Testis (tissue), 3 donors: Measurements from ENCODE around the gene PARP6. TPM values are rescaled to one million over a fixed set of nuclear protein-coding genes. Genes with fewer than 3 reads are reported as not detected.

Source experiments
- DNase-seq: peaks from one replicate; pipeline ENCODE4 v3.0.0-alpha.2; 2019
- H3K27ac ChIP-seq, 2 donors: fragments of 200-600 bp; sonication (generic); one replicate each; pipeline ENCODE4 v1.5.1; 2019
- H3K27me3 ChIP-seq: fragments of 200-600 bp; sonication (generic); one replicate; pipeline ENCODE4 v1.5.1; 2019
- H3K36me3 ChIP-seq: fragments of 200-600 bp; sonication (generic); one replicate; pipeline ENCODE4 v1.5.1; 2017; ENCODE audit warnings: low read depth; ENCODE audit errors: missing control alignments
- H3K4me1 ChIP-seq: fragments of 200-600 bp; sonication (generic); one replicate; pipeline ENCODE4 v1.5.1; 2019
- H3K4me3 ChIP-seq, 2 donors: fragments of 200-600 bp; sonication (generic); one replicate each; pipeline ENCODE4 v1.5.1; 2017 to 2019
- H3K9me3 ChIP-seq: fragments of 200-600 bp; sonication (generic); one replicate; pipeline ENCODE4 v1.5.1; 2017
- POLR2A ChIP-seq: fragments of 450-650 bp; IDR thresholded peaks from one replicate; pipeline ENCODE4 v1.6.1; 2017; ENCODE audit warnings: antibody characterized with exemption, mild to moderate bottlenecking, moderate library complexity
- WGBS, 2 donors: methylation state at CpG; one replicate each; pipeline ENCODE4 v1.1.5; 2018; 5-methylcytosine and 5-hydroxymethylcytosine counted together
- intact Hi-C: fragments of 100-400 bp; cut with DNase I; formaldehyde crosslinking; loops from one replicate; pipeline ENCODE4 v1.15.1; 2023; ENCODE audit warnings: low total_unique reads
- polyA plus RNA-seq: library from polyadenylated mRNA; stranded (reverse); fragments of 350-450 nt; fragmentation: Illumina TruSeq; extraction: RNeasy Lipid Tissue Mini Kit (QIAGEN cat#74804); gene quantifications from one replicate; pipeline ENCODE4 v1.2.3, GENCODE V29; 2014; ENCODE audit warnings: low read depth, low replicate concordance; ENCODE audit not compliant: insufficient read depth
- total RNA-seq, 2 donors: library from RNA; depleted of rRNA; stranded (reverse); fragments of >200 nt; gene quantifications; one replicate each; pipeline ENCODE4 v1.2.3, GENCODE V29; 2016
- TF ChIP-seq, protein P1 (sequence below), 3 experiments: fragments of 450-650 bp in 2 of 3; fragments of 200-600 bp in 1 of 3; sonication (generic) in 1 of 3; IDR thresholded peaks; one replicate each; pipeline ENCODE4 v1.5.1; 2016 to 2019; ENCODE audit warnings: antibody characterized with exemption in 3 of 3, mild to moderate bottlenecking in 2 of 3, moderate library complexity in 1 of 3

The PARP6 gene
- total and polyA plus RNA-seq, 3 donors from 2014 or later = 114 to 190 (median 182) TPM

DNA sequence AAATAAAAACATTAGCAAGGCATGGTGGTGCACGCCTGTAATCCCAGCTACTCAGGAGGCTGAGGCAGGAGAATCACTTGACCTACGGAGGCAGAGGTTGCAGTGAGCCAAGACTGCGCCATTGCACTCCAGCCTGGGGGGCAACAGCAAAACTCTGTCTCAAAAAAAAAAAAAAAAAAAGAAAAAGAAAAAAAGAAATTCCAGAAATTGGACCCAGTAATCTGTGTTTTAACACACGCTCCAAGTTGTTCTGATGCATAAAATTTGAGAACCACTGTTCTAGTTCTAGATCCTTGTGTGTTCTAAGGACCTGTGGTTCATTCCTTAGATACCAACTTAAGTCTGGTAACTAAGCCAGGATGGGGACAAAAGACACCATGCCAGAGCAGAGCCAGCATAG, 2.6 kb downstream of the PARP6 start:
- WGBS, 2 donors = 89 to 94% methylated on average over 4 of the region's 4 CpGs
- Histone ChIP-seq H3K4me3 (no peak overlapping the region), H3K9me3 (no peaks in the 10 kb centered on the region), H3K27ac (no peak overlapping the region), H3K27me3 (no peaks in the 10 kb centered on the region), H3K4me1 (peaks cover 19% of the 10 kb centered on the region), H3K36me3 (no peaks in the 10 kb centered on the region)
- intact Hi-C loops = loop anchor here (10.0 kb wide), 1 partner anchor 65 kb away; no protein-coding TSS in a partner anchor
- TF ChIP-seq, protein P1, sequence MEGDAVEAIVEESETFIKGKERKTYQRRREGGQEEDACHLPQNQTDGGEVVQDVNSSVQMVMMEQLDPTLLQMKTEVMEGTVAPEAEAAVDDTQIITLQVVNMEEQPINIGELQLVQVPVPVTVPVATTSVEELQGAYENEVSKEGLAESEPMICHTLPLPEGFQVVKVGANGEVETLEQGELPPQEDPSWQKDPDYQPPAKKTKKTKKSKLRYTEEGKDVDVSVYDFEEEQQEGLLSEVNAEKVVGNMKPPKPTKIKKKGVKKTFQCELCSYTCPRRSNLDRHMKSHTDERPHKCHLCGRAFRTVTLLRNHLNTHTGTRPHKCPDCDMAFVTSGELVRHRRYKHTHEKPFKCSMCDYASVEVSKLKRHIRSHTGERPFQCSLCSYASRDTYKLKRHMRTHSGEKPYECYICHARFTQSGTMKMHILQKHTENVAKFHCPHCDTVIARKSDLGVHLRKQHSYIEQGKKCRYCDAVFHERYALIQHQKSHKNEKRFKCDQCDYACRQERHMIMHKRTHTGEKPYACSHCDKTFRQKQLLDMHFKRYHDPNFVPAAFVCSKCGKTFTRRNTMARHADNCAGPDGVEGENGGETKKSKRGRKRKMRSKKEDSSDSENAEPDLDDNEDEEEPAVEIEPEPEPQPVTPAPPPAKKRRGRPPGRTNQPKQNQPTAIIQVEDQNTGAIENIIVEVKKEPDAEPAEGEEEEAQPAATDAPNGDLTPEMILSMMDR (IDR thresholded peaks at IDR 0.05) = no peak
- no peak for TF ChIP-seq POLR2A
- DNase-seq = no peak

- H3K27me3 ChIP-seq = no peaks in the 10 kb centered on the region
- 95 to 96% methylated on average over 5 of the region's 5 CpGs for WGBS, 2 donors
- H3K36me3 ChIP-seq = no peaks in the 10 kb centered on the region
- intact Hi-C loops = no loop called here
- no peak for DNase-seq
- no peak overlapping the region for H3K4me3 ChIP-seq
- H3K4me1 ChIP-seq = no peaks in the 10 kb centered on the region
- TF ChIP-seq, protein P1 (IDR thresholded peaks at IDR 0.05) = no peak
- no peak for TF ChIP-seq POLR2A
- no peaks in the 10 kb centered on the region for H3K9me3 ChIP-seq
- no peak overlapping the region for H3K27ac ChIP-seq
These were observed 7.3 kb downstream of the PARP6 start for GRCh38 chr15:72265031-72265430.

DNA sequence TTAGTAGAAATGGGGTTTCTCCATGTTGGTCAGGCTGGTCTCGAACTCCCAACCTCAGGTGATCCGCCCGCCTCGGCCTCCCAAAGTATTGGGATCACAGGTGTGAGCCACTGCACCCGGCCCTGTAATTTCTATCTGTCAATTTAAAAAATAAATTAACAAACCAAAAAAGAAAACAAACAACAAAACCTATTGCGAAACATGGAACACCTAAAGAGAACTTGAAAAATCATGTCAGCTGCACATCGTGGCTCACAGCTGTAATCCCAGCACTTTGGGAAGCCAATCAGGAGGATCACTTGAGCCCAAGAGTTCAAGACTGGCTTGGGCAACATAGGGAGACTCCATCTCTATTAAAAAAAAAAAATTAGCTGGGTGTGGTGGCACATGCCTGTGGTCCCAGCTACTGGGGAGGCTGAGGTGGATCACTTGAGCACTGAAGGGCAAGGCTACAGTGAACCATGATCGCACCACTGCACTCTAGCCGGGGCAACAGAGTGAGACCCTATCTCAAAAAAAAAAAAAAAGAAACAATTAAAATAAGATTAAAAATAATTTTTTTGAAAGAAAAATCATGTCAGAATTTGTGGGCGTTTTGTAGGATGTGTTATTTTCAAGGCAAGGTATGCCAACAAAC, 19.6 kb downstream of the PARP6 start:
- Histone ChIP-seq H3K4me3 (no peak overlapping the region), H3K9me3 (no peaks in the 10 kb centered on the region), H3K27ac (no peak overlapping the region), H3K27me3 (no peaks in the 10 kb centered on the region), H3K36me3 (no peaks in the 10 kb centered on the region), H3K4me1 (peaks cover 10% of the 10 kb centered on the region)
- intact Hi-C loops = no loop called here
- no peak for DNase-seq
- WGBS, 2 donors = 94 to 95% methylated on average over 10 of the region's 10 CpGs
- TF ChIP-seq POLR2A = no peak

DNA sequence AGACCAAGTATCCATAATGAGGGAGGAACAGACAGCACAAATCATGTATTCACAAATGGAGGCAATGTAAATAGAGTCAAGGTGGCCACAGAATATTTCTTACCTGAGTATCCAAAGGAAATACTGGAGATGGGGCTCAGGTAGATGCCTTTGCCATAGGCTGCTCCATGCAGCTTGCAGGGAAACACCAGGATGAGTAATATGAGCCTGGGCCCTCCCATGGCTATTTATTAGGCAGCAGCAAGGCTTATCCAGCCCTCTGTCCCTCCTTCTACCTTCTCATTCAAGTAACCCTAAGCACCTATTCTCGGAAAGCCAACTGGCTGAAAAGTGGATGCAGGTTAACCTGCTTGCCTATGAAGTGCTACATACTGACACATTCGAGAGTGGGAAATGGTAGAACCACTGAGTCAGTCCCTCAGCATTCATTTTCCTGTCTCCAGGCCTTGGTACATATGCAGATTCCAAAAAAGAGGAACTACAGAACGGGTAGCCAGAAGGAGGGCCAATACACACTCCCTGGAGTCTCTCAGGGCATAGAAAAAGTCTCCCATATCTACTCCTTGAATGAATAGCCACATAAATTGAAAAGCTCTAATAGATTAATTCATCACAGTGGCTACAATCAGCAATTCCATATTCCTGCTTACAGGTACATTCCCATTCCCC, 23.1 kb downstream of the PARP6 start:
- no peak for DNase-seq
- WGBS, 2 donors = 91 to 97% methylated on average over 3 of the region's 3 CpGs
- intact Hi-C loops = no loop called here
- peaks cover 10% of the 10 kb centered on the region for H3K4me1 ChIP-seq
- no peaks in the 10 kb centered on the region for H3K36me3 ChIP-seq
- no peak overlapping the region for H3K4me3 ChIP-seq
- H3K9me3 ChIP-seq = no peaks in the 10 kb centered on the region
- no peak overlapping the region for H3K27ac ChIP-seq
- TF ChIP-seq POLR2A = no peak
- TF ChIP-seq, protein P1 (IDR thresholded peaks at IDR 0.05) = no peak
- no peaks in the 10 kb centered on the region for H3K27me3 ChIP-seq

GRCh38 chr15:72248514-72248913, 23.8 kb downstream of the PARP6 start:
- no peaks in the 10 kb centered on the region for H3K9me3 ChIP-seq
- no peaks in the 10 kb centered on the region for H3K36me3 ChIP-seq
- TF ChIP-seq, protein P1 (IDR thresholded peaks at IDR 0.05) = no peak
- no peak for TF ChIP-seq POLR2A
- peaks cover 10% of the 10 kb centered on the region for H3K4me1 ChIP-seq
- 97% methylated on average over 1 of the region's 1 CpG for WGBS, 2 donors
- intact Hi-C loops = no loop called here
- no peak overlapping the region for H3K27ac ChIP-seq
- DNase-seq = no peak
- H3K27me3 ChIP-seq = no peaks in the 10 kb centered on the region
- H3K4me3 ChIP-seq = no peak overlapping the region
